ELF-1 (cell line): ENCODE measurements around the gene POLD1.
"Not testable (repeated sequence)": the region's sequence is repeated elsewhere in the genome, so short reads cannot be mapped to it uniquely, and the experiment has no call there.

Experiments used
- DNase-seq: peaks from one replicate; pipeline ENCODE4 v3.0.0-alpha.2; 2016; ENCODE audit warnings: low read depth, low spot score

The POLD1 gene

DNA sequence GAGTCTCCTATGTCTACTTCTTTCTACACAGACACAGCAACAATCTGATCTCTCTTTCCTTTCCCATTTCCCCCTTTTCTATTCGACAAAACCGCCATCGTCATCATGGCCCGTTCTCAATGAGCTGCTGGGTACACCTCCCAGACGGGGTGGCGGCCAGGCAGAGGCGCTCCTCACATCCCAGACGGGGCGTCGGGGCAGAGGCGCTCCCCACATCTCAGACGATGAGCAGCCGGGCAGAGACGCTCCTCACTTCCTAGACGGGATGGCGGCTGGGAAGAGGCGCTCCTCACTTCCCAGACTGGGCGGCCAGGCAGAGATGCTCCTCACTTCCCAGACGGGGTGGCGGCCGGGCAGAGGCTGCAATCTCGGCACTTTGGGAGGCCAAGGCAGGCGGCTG is 6.8 kb downstream of the POLD1 start:
- DNase-seq, result not testable (repeated sequence)

DNA sequence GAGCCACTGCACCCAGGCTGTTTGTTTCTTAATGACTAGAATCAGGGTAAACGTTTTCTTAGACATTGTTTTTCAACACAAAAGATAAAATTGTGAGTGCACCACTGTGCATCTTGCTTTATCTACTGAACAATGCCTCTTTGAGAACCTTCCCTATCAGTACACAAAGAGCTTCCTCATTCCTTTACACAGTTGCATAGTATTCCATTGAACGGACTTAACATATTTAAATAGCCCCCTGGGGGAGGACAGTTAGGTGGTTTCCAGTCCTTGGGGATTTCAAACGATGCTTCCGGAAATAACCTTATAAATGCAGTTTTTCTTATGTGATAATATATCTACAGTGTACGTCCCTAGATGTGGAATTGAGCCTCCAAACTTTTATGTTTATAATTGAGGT is 8.6 kb downstream of the POLD1 start:
- no peak for DNase-seq

GRCh38 chr19:50393589-50393988 is 9.4 kb downstream of the POLD1 start:
- no peak for DNase-seq

DNA sequence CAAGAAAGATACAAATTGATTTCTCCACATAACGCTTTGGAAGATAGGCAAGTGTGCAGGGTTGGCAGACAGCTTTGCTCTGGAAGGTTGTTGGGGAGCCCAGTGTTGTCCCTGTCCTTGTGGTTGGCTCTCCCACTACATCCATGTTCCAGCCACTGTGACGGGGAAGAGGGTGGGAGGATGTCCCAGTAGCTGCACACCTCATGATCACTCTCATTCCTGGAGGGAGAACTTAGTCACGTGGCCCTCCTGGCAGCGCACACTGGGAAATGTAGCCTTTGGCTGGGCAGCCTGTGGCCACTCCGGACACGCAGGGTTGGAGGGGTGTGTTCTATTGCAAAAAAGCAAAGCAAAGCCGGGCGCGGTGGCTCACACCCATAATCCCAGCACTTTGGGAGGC is 9.9 kb downstream of the POLD1 start:
- DNase-seq, result no peak

DNA sequence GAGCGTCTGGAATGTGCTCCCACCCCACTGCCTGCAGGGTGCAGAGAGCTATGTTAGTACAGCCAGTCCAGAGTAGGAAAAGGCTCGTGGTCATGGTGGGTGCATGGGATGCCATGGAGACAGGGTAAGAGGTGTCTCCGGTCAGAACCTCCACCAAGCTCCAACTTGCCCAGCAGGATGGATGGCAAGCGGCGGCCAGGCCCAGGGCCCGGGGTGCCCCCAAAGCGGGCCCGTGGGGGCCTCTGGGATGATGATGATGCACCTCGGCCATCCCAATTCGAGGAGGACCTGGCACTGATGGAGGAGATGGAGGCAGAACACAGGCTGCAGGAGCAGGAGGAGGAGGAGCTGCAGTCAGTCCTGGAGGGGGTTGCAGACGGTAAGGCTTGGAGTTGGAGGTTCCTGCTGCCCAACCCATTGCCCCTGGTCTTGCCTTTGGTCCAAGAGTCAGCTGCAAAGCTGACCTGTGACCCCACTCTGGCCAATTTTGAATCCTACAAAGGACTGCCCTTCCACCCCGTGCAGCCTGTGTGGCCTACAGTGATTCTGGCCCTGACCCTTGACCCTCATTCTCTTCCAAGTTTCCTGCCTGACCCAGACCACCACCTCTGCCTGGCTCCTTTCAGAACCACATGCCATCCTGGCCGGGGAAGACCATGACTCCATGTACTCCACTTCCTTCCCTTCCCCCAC is 14.7 kb downstream of the POLD1 start:
- DNase-seq, result no peak

- DNase-seq, result no peak
Measured at GRCh38 chr19:50399368-50399745, 15.2 kb downstream of the POLD1 start.

GRCh38 chr19:50401605-50402450 is 17.7 kb downstream of the POLD1 start:
- DNase-seq, result no peak

DNA sequence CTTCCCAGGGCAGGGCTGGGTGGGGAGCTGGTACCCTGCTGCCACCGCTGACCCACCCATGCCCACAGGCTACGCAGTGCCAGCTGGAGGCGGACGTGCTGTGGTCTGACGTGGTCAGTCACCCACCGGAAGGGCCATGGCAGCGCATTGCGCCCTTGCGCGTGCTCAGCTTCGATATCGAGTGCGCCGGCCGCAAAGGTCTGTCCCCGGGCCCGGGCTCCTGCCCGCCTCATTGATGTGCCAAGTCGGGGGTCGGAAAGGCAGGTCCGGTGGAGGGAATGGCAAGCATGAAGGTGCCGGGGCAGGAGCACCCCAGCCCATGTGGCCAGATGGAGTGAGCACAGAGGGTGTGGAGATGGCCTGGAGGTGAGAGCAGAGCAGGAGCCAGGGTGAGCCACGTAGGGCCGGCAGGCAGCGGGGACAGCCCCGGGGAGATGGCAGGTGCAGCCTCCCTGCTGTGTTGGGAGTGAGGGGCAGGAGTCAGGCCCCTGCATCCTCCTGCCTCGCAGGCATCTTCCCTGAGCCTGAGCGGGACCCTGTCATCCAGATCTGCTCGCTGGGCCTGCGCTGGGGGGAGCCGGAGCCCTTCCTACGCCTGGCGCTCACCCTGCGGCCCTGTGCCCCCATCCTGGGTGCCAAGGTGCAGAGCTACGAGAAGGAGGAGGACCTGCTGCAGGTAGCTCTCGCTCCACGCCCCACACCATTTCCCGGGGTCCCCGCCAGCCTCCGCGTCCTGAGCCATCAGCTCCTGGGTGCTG is 18.6 kb downstream of the POLD1 start:
- DNase-seq, result no peak

DNA sequence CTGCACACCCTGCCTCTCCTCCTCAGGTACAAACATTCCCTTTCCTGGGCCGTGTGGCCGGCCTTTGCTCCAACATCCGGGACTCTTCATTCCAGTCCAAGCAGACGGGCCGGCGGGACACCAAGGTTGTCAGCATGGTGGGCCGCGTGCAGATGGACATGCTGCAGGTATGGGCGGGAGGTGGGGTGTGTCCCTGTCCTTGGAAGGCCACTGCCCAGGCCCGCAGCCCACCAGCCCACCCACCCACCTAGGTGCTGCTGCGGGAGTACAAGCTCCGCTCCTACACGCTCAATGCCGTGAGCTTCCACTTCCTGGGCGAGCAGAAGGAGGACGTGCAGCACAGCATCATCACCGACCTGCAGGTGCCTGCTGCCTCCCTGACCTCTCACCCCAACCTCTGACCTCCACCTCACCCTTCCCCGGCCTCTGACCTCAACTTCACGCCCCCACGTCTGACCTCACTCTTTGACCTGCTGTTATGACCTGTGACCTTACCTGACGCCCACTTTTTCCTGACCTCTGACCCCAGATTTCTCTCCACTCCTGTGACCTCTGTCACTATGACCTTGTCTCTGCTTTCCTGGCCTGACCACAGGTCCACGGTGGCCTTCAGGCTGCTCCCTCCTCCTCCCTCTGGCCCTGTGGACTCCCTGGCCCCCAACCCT is 22.1 kb downstream of the POLD1 start:
- no peak for DNase-seq

DNA sequence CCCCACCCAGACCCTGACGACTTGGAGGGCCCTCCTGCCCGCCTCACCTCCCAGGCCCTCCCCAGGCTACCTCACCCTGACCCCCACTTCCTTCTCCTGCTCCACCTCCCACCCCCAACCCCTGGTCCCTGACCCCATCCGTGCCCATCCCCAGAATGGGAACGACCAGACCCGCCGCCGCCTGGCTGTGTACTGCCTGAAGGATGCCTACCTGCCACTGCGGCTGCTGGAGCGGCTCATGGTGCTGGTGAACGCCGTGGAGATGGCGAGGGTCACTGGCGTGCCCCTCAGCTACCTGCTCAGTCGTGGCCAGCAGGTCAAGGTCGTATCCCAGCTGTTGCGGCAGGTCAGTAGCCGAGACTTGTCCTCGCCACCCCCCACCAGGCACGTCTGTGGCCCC is 22.7 kb downstream of the POLD1 start:
- DNase-seq, result no peak

GRCh38 chr19:50409347-50409746 is 25.2 kb downstream of the POLD1 start:
- no peak for DNase-seq

- no peak for DNase-seq
Measured at GRCh38 chr19:50410109-50410508, 26.0 kb downstream of the POLD1 start.

DNA sequence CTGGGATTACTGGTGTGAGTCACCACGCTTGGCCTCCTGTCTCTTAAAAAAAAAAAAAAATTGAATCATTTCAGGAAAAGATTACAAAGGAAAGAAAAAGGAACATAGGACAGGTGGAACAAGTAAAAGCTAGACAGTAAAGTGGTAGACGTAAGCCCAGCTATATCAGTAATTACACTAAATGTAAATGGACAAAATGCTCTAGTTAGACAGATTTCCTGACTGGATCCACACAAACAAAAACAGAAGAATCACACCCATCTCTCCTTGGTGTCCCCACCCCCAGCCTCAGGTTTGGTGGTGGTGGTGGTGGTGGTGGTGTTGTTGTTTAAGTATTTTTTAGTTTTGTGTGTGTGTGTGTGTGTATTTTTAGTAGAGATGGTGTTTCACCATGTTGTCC is 28.3 kb downstream of the POLD1 start:
- DNase-seq, result no peak

DNA sequence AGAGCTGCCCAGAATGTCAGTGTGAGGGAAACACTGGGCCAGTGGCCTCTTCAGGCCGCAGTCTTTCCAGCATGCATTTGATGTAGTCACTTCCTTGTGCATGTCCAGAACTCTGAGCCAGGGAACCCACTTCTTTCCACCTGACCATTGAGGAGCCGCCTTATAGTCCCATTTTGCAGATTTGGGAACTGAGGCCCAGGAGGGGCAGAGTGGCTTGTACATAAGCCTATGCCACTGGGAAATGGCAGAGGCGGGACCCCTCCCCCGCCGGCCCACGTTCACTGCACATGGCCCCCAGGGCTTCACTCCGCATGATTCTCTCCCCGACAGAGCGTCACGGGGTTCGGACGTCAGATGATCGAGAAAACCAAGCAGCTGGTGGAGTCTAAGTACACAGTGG is 28.9 kb downstream of the POLD1 start:
- DNase-seq, result no peak

- no peak for DNase-seq
Measured at GRCh38 chr19:50413531-50413930, 29.4 kb downstream of the POLD1 start.

DNA sequence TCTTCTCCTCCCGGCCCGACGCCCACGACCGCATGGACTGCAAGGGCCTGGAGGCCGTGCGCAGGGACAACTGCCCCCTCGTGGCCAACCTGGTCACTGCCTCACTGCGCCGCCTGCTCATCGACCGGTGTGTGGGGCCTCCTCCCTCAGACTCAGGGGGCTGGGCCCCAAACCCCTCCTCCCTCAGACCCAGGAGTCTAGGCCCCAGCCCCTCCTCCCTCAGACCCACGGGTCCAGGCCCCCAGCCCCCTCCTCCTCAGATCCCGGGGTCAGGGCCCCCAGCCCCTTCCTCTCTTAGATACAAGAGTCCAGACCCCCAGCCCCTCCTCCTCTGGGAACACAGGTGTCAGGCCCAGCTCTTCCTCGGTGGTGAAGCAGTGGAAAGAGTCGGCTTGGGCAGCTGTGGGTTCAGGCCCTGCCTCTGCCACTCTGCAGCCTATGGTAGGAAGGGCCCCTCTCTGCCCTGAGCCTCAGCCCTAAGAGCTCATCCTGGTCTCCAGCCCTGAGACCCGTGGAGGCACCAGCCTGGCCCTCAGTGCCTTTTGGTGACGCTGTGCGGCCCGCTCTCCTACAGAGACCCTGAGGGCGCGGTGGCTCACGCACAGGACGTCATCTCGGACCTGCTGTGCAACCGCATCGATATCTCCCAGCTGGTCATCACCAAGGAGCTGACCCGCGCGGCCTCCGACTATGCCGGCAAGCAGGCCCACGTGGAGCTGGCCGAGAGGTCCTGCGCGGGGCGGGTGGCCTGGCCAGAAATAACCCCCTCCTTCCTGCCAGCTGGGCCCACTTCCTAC is 30.9 kb downstream of the POLD1 start:
- peak; percentile 89 for DNase-seq

- no peak for DNase-seq
Measured at GRCh38 chr19:50415661-50416033, 31.5 kb downstream of the POLD1 start.

DNA sequence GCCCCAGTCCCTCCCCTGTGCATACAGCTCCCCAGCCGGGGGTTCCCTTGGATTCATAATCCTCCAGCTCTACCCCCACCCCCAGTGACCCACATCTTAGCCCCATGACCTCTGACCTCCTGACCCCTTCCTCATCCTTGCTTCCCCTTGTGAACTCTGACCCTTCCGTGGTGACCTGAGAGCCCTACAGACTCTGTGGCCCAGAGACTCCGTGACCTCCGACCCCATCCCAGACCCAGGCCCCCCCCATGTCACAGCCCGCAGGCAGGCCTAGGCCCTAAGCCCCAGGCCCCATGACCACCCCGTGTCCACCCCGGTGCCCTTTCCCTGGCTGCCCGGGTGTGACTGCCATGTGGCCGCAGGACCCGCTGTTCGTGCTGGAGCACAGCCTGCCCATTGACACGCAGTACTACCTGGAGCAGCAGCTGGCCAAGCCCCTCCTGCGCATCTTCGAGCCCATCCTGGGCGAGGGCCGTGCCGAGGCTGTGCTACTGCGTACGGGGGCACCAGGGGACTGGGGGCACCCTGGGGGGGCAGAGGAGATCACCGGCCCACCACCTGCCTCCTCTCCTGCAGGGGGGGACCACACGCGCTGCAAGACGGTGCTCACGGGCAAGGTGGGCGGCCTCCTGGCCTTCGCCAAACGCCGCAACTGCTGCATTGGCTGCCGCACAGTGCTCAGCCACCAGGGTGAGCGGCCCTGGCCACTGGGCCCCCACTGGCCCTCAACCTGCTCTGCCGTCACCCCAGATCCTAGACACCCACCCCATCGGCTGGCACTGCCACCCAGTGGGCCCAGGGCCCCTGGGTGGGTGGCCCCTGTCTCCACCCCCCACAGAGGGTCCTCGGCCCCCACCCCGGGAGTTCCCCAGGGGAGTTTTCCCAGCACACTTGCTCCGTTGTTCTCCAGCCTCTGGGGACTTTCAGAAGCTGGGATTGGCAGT is 32.2 kb downstream of the POLD1 start:
- DNase-seq, result no peak

DNA sequence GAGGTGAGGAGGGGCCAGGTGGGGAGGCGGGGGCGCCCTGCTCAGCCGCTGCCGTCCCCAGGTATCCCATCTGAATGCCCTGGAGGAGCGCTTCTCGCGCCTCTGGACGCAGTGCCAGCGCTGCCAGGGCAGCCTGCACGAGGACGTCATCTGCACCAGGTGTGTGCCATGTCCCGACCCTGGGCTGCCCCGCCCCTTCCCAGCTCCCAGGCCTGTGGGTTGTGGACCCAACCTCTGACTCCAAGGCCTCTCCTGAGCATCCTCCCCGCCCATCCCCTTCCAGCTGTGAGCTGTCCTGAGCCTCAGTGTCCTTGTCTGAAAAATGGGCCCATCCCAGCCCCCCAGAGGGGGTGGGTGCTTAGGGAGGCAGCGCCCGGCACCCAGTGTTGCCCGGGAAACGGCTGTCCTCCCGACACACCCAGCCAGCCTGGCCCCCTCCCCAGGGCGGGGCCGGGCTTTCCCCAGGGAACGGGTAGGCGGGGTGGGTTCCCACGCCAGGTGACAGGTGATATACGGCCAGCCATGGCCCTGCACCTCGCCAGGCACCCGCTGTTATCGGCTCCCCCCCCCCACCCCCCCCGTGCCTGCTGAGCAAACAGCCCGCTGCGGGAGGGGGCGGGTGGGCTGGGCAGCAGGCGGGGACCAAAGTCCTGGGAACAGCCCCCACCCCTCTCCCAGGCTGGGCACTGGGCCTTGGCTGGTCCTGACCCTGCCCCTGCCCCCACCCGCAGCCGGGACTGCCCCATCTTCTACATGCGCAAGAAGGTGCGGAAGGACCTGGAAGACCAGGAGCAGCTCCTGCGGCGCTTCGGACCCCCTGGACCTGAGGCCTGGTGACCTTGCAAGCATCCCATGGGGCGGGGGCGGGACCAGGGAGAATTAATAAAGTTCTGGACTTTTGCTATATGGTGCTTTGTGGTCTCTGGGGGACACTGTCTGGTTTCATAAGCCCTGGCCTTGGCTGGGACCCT is 33.2 kb downstream of the POLD1 start:
- DNase-seq, result no peak
